ENCODE data around the gene DNAJC7.

- TF ChIP-seq CTCF (IDR thresholded peaks at IDR 0.05; ENCODE audit: insufficient read depth, low read length) (no peak), GABPA (IDR thresholded peaks at IDR 0.05; ENCODE audit: low read depth) (no peak)
Measured at GRCh38 chr17:41971721-41972523, 45.3 kb downstream of the DNAJC7 start.

Data from HL-60 (cell line).